HG03139 (cell line): Measurements from ENCODE around the gene ANKRD53.

Source experiments
- ATAC-seq: cut with Tn5 transposase; IDR thresholded peaks from one replicate; pipeline ENCODE4 v1.9.1; 2021; ENCODE audit not compliant: unreplicated experiment

ANKRD53 gene, protein sequence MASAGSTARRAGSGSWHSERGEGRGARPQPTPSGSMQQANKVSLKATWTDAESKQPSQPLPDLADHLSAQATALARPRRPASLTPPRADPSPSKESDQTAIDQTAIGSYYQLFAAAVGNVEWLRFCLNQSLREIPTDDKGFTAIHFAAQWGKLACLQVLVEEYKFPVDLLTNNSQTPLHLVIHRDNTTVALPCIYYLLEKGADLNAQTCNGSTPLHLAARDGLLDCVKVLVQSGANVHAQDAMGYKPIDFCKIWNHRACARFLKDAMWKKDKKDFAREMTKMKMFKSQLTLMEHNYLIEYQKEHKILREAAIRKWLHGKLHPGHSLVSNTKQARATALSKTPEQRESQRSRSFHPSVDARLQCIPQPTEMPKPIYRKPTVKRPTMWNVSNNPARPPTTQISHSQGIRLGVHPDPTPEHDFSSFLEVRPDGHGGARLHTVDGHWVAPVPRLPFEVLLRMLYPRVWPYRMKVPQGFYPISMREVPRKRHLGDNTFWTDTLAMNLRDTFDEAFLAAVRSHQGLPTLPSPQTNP

DNA sequence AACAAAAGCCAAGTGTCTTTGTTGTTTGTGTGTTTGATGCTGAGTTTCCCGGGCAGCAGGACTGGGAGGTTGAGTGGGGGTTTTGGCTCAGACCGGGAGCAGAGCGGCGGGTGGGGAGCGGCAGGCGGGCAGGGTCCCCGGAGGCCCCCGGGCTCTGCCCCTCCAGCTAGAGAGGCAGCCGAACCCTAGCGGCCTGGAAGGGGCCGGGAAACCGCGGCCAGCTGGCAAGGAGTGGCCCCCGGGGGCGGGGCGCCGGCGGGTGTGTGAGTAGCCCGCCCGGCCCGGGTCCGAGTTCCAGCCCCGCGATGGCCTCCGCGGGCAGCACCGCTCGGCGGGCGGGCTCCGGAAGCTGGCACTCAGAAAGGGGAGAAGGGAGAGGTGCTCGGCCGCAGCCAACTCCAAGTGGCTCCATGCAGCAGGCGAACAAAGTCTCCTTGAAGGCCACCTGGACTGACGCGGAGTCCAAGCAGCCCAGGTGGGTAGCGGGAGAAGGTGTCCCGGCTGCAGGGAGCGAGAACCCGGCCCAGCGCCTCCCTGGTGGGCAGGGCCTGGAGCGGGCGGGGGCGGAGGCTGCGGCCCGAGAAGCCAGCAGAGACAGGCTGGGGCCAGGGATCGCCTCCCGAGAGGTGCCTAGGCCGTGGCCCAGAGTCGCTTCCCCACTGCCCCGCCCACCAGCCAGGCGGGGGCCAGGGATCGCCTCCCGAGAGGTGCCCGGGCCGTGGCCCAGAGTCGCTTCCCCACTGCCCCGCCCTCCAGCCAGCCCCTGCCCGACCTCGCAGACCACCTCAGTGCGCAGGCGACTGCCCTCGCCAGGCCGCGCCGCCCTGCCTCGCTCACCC, at the start of gene ANKRD53:
Gene ANKRD53 (plus strand): TSS at position 290 of the 839 bp plus-strand sequence. CDS start 16 bp downstream, at position 306.
- no peak for ATAC-seq

- no peak for ATAC-seq
Observed at GRCh38 chr2:70930371-70931329, 47.8 kb upstream of the ANKRD53 start.

GRCh38 chr2:70931376-70932000, 46.9 kb upstream of the ANKRD53 start:
- no peak for ATAC-seq

GRCh38 chr2:70932631-70933230, 45.7 kb upstream of the ANKRD53 start:
- no peak for ATAC-seq

DNA sequence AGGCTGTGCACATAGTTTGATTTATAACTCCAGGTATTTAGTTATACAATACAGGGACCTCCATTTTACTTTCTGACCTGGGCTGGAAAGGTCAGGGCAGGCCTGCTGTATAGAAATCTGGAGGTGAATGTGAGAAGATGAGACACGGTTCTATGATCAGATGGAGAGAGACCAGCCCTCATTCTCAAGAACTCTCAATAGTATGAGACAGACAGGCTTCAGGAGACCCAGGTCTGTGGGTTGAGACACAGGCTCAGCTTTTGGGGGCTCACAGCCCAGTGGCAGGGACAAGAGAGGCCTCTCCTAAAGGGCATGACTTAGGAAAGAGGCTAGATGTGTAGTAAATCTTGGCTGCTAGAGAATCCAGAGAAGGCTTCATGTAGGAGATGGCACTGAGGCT, 43.4 kb upstream of the ANKRD53 start:
- no peak for ATAC-seq

DNA sequence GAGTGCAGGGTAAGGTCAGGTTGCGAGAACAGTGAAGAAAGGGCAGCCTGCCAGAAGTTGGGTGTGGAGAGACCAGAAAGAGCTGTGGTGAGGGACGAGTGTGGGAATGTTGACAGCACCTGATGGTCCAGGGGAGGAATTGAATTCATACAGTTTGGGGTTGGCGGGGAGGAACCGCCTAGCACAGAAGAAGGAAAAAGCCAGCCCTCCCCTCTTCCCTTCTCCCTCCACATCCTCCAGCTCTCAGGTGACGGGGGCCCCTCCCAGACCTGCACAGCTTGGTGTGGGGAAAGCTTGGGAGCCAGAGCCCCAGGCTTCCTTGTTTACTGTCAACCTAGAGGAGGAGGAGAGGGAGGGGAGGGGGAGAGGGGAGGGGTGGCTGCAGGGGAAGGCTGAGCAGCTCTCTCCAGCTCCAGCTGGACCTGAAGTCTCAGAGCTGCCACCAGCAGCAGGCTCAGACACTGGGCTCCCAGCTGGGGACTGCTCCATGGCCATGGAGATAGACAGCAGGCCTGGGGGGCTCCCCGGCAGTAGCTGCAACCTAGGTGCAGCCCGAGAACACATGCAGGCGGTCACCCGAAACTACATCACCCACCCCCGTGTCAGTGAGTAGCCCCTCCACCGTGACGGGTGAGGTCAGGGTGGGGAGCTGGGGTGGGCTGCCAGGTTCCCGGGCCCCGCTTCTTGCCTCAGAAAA, 42.8 kb upstream of the ANKRD53 start, which contains the start of gene ATP6V1B1:
Gene ATP6V1B1 (plus strand): TSS at position 433 of the 697 bp plus-strand sequence. CDS start 55 bp downstream, at position 488.
- ATAC-seq = no peak

DNA sequence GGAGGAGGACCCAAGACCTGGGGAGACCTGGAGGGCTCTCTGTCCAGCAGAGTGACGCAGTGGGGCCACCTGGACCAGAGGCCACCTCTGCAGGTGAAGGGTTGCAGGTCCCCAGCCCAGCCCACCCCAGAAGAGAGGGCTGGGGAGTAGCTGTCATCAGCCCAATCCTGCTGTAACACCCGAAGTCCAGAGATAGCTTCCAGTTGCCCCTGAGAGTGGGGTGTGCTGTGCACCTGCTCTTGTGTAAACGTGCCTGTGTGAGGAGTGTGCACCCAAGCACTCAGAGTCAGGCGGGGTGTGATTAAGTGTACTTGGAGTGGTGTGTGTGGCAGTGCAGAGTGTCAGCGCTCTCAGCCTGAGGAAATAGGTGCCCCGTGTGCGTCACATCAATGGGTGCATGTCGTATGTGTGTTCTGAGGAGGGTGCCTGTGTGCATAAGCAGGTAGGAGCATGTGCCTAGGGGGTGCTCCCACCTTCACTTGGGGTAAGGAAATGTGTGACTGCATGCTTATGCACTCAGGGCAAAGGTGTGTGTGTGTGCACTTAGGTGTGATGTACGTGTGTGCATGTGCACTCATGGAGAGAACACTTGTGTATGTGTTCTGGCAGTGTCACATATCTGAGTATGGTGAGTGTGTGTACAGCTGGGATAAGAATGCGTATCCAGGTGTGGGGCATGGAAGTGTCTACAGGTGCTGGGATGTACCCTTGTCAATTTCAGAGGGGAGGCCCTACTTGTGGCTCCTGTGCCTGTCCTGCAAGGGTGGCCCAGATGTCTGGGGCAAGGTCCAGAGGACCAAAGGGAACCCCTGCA, 42.1 kb upstream of the ANKRD53 start:
- ATAC-seq = no peak

DNA sequence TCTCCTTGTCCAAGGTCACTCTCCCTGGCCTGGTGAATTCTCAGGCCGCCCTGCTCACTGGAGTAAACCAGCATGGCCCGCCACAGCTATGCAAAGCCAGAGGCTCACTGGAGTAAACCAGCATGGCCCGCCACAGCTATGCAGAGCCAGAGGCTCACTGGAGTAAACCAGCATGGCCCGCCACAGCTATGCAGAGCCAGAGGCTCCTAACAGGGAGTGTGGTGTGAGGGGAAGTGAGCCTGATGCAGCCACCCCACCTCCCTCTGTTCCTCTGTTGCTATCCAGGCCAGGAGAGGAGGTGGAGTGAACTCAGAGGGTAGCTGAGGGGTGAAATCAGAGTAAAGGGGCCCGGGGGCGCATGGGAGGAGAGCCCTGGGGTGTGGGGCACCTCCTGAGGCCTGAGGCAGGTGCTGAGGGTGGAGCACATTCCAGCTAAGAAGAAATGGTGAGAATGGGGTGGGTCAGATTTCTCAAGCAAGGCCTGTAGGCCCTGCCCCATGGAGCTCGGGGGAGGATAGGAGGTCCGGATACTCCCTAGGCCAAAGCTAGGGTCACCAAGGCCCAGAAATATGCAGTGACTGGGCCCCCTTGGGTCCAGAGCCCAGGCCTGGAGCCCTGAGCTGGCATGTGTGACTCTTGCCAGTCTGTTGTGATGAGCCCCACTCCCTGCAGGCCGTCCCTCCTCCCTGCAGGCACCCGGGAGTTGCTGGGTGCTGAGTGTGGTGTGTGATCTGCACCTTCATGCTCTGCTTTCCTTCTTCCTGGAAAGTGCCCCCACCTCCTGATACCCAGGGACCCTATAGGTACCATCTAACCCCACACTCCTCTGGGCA, 41.2 kb upstream of the ANKRD53 start:
- no peak for ATAC-seq

DNA sequence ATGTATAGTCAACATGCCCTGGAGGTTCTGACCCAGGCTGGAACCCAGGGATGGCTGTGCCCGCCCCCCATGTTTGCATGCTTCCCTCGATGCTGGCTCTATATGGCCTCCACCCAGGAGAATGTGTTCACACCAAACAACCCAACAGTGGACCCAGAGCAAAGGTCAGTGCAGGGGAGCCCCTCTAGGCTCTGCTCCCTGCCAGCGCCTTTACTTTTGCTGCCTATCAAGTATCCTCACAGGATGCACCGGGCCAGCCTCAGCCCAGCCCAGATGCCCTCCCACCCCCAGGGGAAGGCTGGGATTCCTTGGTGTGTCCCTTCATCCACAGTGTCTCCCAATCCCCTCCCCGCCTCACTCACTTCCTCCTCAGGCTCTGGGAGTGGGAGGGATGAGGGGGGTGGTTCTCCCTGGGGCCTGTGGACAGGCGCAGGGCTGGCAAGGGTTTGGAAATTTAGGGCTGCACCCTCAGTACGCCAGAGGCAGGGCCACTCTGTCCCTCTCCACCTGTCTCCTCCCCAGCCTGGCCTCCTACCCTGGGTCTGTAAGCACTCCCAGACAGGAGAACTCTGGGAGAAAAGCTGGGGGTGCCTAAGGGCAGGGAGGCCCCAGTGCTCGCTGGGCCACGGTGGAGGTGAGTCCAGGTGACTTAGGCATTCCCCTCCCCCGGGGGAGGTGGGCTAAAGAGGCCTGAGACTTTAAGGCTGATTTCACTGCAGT, 40.4 kb upstream of the ANKRD53 start:
- no peak for ATAC-seq

DNA sequence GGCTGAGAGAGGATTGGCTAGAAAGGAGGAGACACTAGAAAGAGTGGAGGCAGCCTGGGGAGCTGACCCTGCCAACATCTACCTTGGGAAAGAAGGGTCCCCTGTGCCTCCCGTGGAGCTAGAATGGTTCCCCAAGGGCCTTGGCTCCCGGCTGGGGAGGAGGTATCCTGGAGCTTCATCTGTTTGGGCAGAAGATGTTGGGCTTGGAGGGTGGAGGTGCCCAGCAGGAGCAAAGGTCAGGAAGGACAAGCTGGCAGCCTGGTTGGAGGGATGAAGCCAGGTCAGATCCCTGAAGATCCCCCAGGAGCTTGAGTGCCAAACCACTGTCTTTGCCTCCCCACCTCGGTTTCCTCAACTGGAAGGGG, 39.9 kb upstream of the ANKRD53 start:
- no peak for ATAC-seq

GRCh38 chr2:70939001-70939838, 39.2 kb upstream of the ANKRD53 start:
- ATAC-seq = no peak

- no peak for ATAC-seq
Observed at GRCh38 chr2:70939839-70940580, 38.4 kb upstream of the ANKRD53 start.

DNA sequence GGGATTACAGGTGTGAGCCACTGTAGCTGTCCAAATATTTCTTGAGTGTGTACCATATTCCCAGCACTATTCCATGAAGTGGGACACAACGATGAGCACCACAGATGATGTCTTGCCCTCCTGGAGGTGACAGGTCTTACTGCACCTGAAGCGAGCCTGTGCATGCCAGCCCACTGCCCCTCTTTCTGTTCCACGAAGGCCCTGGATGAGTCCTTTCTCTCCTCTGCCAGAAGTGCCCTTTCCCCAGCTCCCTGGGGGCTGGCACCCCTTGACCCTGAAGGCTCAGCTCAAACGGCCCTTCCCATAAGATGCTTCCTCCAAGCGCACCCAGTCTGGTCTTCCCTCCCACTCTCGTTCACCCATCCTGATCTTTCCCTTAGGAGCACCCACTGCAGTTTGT, 37.2 kb upstream of the ANKRD53 start:
- no peak for ATAC-seq

DNA sequence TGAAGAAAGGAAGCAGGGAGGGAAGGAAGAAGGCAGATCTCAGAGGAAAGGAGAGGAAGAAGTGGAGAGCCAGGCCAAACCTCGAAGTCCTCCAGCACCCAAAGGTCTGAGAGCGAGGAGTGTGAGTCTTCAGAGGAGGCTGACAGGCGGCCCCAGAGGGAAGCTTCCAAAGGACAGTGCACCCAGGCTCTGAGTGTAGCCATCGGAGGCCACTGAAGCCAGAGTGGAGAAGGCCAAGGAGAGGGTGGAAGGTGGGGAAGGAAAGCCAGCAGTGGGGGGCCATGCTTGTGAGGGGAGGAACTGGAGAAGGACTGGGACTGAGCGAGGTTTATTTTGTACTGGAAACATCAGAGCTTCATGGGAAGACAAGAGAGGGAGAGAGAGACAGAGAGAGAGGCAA, 36.7 kb upstream of the ANKRD53 start:
- no peak for ATAC-seq
